H1 (cell line): Measurements from ENCODE around the gene PTPRG. TPM values are rescaled to one million over a fixed set of nuclear protein-coding genes. Genes with fewer than 3 reads are reported as not detected.

Experiments
- CTCF ChIA-PET: fragments of 300-600 bp; sonication (Branson Sonifier 250); formaldehyde crosslinking; loops from one replicate; lab custom pipeline; 2021; ENCODE audit not compliant: partially characterized antibody; lab: Charles Lee
- POLR2A ChIA-PET: fragments of 300-600 bp; sonication (Branson Sonifier 250); formaldehyde crosslinking; loops from one replicate; lab custom pipeline; 2021; ENCODE audit warnings: inconsistent platforms; ENCODE audit not compliant: partially characterized antibody; lab: Charles Lee
- DNase-seq, 2 experiments: peaks; one replicate each; pipeline versions ENCODE4 v3.0.0 to v3.0.0-alpha.2; 2010 to 2022; ENCODE audit warnings: low spot score in 2 of 2, low read depth in 1 of 2, mixed read lengths in 1 of 2
- FAIRE-seq: peaks from 2 replicates; lab custom pipeline; 2011; peaks lifted over from hg19 to GRCh38; lab: Jason Lieb, UNC
- H2AFZ ChIP-seq: 2 replicates; pipeline ENCODE4 v1.8.1; 2012; ENCODE audit warnings: low read length, inconsistent platforms
- H2AK5ac ChIP-seq: 2 replicates; pipeline ENCODE4 v1.6.1; 2013; ENCODE audit warnings: low read depth, low read length
- H2BK120ac ChIP-seq: replicated peaks from 2 replicates; pipeline ENCODE3; 2013; ENCODE audit warnings: low read depth, low read length, inconsistent platforms
- H2BK12ac ChIP-seq: 2 replicates; pipeline ENCODE4 v1.6.1; 2013; ENCODE audit warnings: low read depth, low read length
- H2BK15ac ChIP-seq: 2 replicates; pipeline ENCODE4 v1.6.1; 2013; ENCODE audit warnings: low read length
- H2BK20ac ChIP-seq: 2 replicates; pipeline ENCODE4 v1.6.1; 2013; ENCODE audit warnings: low read length
- H2BK5ac ChIP-seq: 2 replicates; pipeline ENCODE4 v1.6.1; 2013; ENCODE audit warnings: low read depth, low read length
- H3K14ac ChIP-seq: 2 replicates; pipeline ENCODE4 v1.6.1; 2013; ENCODE audit warnings: inconsistent platforms; ENCODE audit not compliant: insufficient read length
- H3K18ac ChIP-seq: 2 replicates; pipeline ENCODE4 v1.6.1; 2013; ENCODE audit warnings: low read length; ENCODE audit errors: extremely low read depth
- H3K23ac ChIP-seq: 2 replicates; pipeline ENCODE4 v1.6.1; 2013; ENCODE audit warnings: inconsistent platforms; ENCODE audit not compliant: insufficient read length
- H3K23me2 ChIP-seq: 2 replicates; pipeline ENCODE4 v1.6.1; 2013; ENCODE audit warnings: low read depth, low read length
- H3K27ac ChIP-seq: 2 replicates; pipeline ENCODE4 v1.6.1; 2011; ENCODE audit warnings: low read depth, low read length, inconsistent platforms
- H3K27me3 ChIP-seq, 4 experiments: replicated peaks in 1 of 4; 1 replicate in 1 of 4; 2 replicates in 3 of 4; pipeline versions ENCODE4 v1.6.1 to v1.8.1; 2011 to 2013; ENCODE audit warnings: low read length in 3 of 4, mild to moderate bottlenecking in 3 of 4, inconsistent platforms in 2 of 4, mixed read lengths in 2 of 4, moderate library complexity in 1 of 4; ENCODE audit not compliant: control insufficient read depth in 3 of 4, insufficient read depth in 3 of 4; ENCODE audit errors: extremely low read depth in 1 of 4
- H3K36me3 ChIP-seq, 4 experiments: 2 replicates each; pipeline versions ENCODE4 v1.6.1 to v1.8.1; 2011 to 2013; ENCODE audit warnings: mild to moderate bottlenecking in 4 of 4, low read length in 3 of 4, moderate library complexity in 2 of 4, control low read depth in 1 of 4, inconsistent platforms in 1 of 4; ENCODE audit not compliant: insufficient read depth in 4 of 4, control insufficient read depth in 2 of 4
- H3K4ac ChIP-seq: replicated peaks from 2 replicates; pipeline ENCODE3; 2013; ENCODE audit warnings: low read length, low read depth, mixed read lengths, inconsistent platforms; ENCODE audit not compliant: insufficient read length
- H3K4me1 ChIP-seq, 4 experiments: replicated peaks in 1 of 4; 1 replicate in 1 of 4; 2 replicates in 3 of 4; pipeline versions ENCODE4 v1.6.1 to v1.8.1; 2011 to 2013; ENCODE audit warnings: low read length in 3 of 4, inconsistent platforms in 2 of 4, mixed read lengths in 1 of 4; ENCODE audit not compliant: insufficient read depth in 4 of 4, control insufficient read depth in 3 of 4
- H3K4me2 ChIP-seq, 2 experiments: 2 replicates each; pipeline versions ENCODE4 v1.6.1 to v1.8.1; 2011 to 2013; ENCODE audit warnings: low read depth in 2 of 2, low read length in 2 of 2, control low read depth in 1 of 2, inconsistent platforms in 1 of 2, mild to moderate bottlenecking in 1 of 2; ENCODE audit not compliant: insufficient read depth in 1 of 2
- H3K4me3 ChIP-seq, 4 experiments: fragments of 200-600, 300-600 bp in 1 of 4; sonication (generic), shearing (Covaris generic), sonication (Bioruptor Twin) in 1 of 4; 2 replicates each; pipeline versions ENCODE4 v1.5.1 to v1.8.1; 2011 to 2016; ENCODE audit warnings: low read length in 4 of 4, low read depth in 3 of 4, control low read depth in 2 of 4, inconsistent platforms in 2 of 4, mild to moderate bottlenecking in 2 of 4, mixed read lengths in 1 of 4, moderate library complexity in 1 of 4; ENCODE audit not compliant: insufficient read depth in 2 of 4; ENCODE audit errors: extremely low read depth in 1 of 4
- H3K56ac ChIP-seq: replicated peaks from 2 replicates; pipeline ENCODE3; 2013; ENCODE audit warnings: low read depth, mild to moderate bottlenecking, mixed read lengths, low read length, inconsistent platforms; ENCODE audit not compliant: insufficient read length
- H3K79me1 ChIP-seq: 2 replicates; pipeline ENCODE4 v1.6.1; 2013; ENCODE audit warnings: low read depth, low read length, control low read depth
- H3K79me2 ChIP-seq, 2 experiments: 2 replicates each; pipeline versions ENCODE4 v1.6.1 to v1.8.1; 2012 to 2013; ENCODE audit warnings: low read length in 2 of 2, mild to moderate bottlenecking in 2 of 2, inconsistent platforms in 1 of 2; ENCODE audit not compliant: insufficient read depth in 2 of 2, control insufficient read depth in 1 of 2
- H3K9ac ChIP-seq, 4 experiments: replicated peaks in 1 of 4; 1 replicate in 1 of 4; 2 replicates in 3 of 4; pipeline versions ENCODE4 v1.6.1 to v1.8.1; 2011 to 2013; ENCODE audit warnings: low read depth in 3 of 4, low read length in 3 of 4, control low read depth in 2 of 4, mild to moderate bottlenecking in 2 of 4, moderate library complexity in 2 of 4, inconsistent platforms in 1 of 4; ENCODE audit errors: extremely low read depth in 1 of 4
- H3K9me3 ChIP-seq, 2 experiments: 2 replicates each; pipeline versions ENCODE4 v1.6.1 to v1.8.1; 2012 to 2013; ENCODE audit warnings: mild to moderate bottlenecking in 2 of 2, moderate library complexity in 2 of 2, control low read depth in 1 of 2, inconsistent platforms in 1 of 2, low read depth in 1 of 2, low read length in 1 of 2, mixed read lengths in 1 of 2; ENCODE audit not compliant: insufficient read depth in 2 of 2
- H4K20me1 ChIP-seq, 2 experiments: replicated peaks in 1 of 2; 2 replicates each; pipeline versions ENCODE3 to v1.8.1; 2011 to 2013; ENCODE audit warnings: inconsistent platforms in 2 of 2, low read length in 2 of 2, mild to moderate bottlenecking in 1 of 2; ENCODE audit not compliant: insufficient read depth in 2 of 2, control insufficient read depth in 1 of 2
- H4K5ac ChIP-seq: 2 replicates; pipeline ENCODE4 v1.6.1; 2013; ENCODE audit warnings: low read length, low read depth, mixed read lengths, inconsistent platforms; ENCODE audit not compliant: insufficient read length
- H4K8ac ChIP-seq: 2 replicates; pipeline ENCODE4 v1.8.0; 2013; ENCODE audit warnings: mild to moderate bottlenecking, moderate library complexity, low read length, inconsistent platforms; ENCODE audit not compliant: insufficient read depth; ENCODE audit errors: extremely low read depth
- H4K91ac ChIP-seq: replicated peaks from 2 replicates; pipeline ENCODE3; 2013; ENCODE audit warnings: low read length, mixed read lengths, inconsistent platforms; ENCODE audit not compliant: insufficient read length
- ATF3 ChIP-seq: IDR thresholded peaks from 2 replicates; pipeline ENCODE4 v1.6.1; 2011; ENCODE audit warnings: low read depth, mild to moderate bottlenecking, low read length; ENCODE audit not compliant: insufficient read depth
- SIN3A ChIP-seq, 2 experiments: IDR thresholded peaks in 1 of 2; conservative IDR thresholded peaks in 1 of 2; 2 replicates each; pipeline ENCODE4 v1.6.1; 2011 to 2012; ENCODE audit warnings: low read length in 2 of 2, improper control_type of control experiment in 1 of 2, low read depth in 1 of 2, mild to moderate bottlenecking in 1 of 2
- WGBS, 2 experiments: shearing (Covaris generic) in 1 of 2; methylation state at CpG; one replicate each; pipeline versions ENCODE4 v1.1.6 to v1.1.7; 2013 to 2015; ENCODE audit warnings: low lambda C conversion rate in 2 of 2, mixed read lengths in 2 of 2, inconsistent platforms in 1 of 2, low coverage in 1 of 2, missing lambda C conversion rate in 1 of 2; ENCODE audit not compliant: insufficient replicate concordance in 2 of 2, insufficient coverage in 1 of 2, insufficient read length in 1 of 2; ENCODE audit errors: extremely low coverage in 1 of 2, missing lambda C conversion rate in 1 of 2; 5-methylcytosine and 5-hydroxymethylcytosine counted together
- polyA plus RNA-seq, 7 experiments: library from polyadenylated mRNA; depleted of rRNA in 3 of 7; stranded (reverse) in 5 of 7; unstranded in 2 of 7; fragments of >200 nt in 5 of 7; fragments of 200-250 nt in 2 of 7; gene quantifications; 1 replicate in 5 of 7; 2 replicates in 1 of 7; 4 replicates in 1 of 7; pipeline versions ENCODE4 v1.2.1 to v1.2.3, GENCODE V29; 2011 to 2013; ENCODE audit warnings: missing spikeins in 2 of 7, mixed read lengths in 2 of 7
- total RNA-seq: library from RNA; stranded (reverse); fragmentation: NEBNext Ultra II Directional; extraction: Animal tissue kit (Norgen Biotek cat#: 25700); gene quantifications from 2 replicates; pipeline ENCODE4 v1.2.1, GENCODE V29; 2021

The PTPRG gene
- total and polyA plus RNA-seq, 2 of the 8 experiments (the other 6 are each of a cell fraction or from before 2014, with no cell fraction given) = 23.3 to 96.2 TPM

- Histone ChIP-seq H3K18ac (no peak overlapping the region), H2BK15ac (no peak overlapping the region), H3K79me1 (peaks cover 3% of the 10 kb centered on the region; the same call in 1 of the 2 replicates), H3K27ac (no peak overlapping the region), H3K27me3 (no peaks in the 10 kb centered on the region), H3K23me2 (no peaks in the 10 kb centered on the region), H2BK5ac (no peak overlapping the region), H3K4ac (no peak overlapping the region), H2BK120ac (no peak overlapping the region), H4K5ac (no peak overlapping the region), H3K4me1 (peaks cover 4 to 15% (median 7%) of the 10 kb centered on the region in 4 experiments; a peak in 5 of 7 replicates), H3K14ac (no peak overlapping the region), H3K9ac (no peak overlapping the region), H4K20me1 (peaks cover 0 to 4% of the 10 kb centered on the region in 2 experiments), H3K9me3 (no peaks in the 10 kb centered on the region), H3K23ac (no peak overlapping the region), H4K91ac (no peak overlapping the region), H4K8ac (no peak overlapping the region), H2AFZ (no peak overlapping the region), H3K4me2 (0 out of 4 replicates have a peak overlapping the region, but pooled peaks of 1 of the 2 experiments have one; percentile 5), H2BK12ac (no peak overlapping the region), H3K56ac (no peak overlapping the region), H2AK5ac (no peak overlapping the region), H3K36me3 (no peaks in the 10 kb centered on the region), H3K4me3 (no peak overlapping the region), H3K79me2 (peaks cover 0 to 84% of the 10 kb centered on the region in 2 experiments), H2BK20ac (no peak overlapping the region)
- TF ChIP-seq SIN3A (conservative IDR thresholded peaks at IDR 0.05 in 1 of 2, IDR thresholded peaks at IDR 0.05 in 1 of 2; ENCODE audit: low read depth in 1 of 2, low read length in 2 of 2) (0 out of 4 replicates have a peak, but pooled peaks of 1 of the 2 experiments have one; percentile 40), ATF3 (no peak)
- POLR2A ChIA-PET = interaction anchor here (0.5 to 2.1 kb wide), 2 partner anchors 19 to 279 kb away, joined by 4 to 5 read pairs; no protein-coding TSS in a partner anchor
- FAIRE-seq (no peak), DNase-seq (no peak)
- 64% methylated on average over 2 of the region's 2 CpGs; no CpG with 5 or more reads in 1 of the 2 experiments for WGBS, 2 experiments
- CTCF ChIA-PET = interaction anchor here (0.7 to 1.4 kb wide), 6 partner anchors 13 to 44 kb away, joined by 3 to 5 read pairs (median 4); no protein-coding TSS in a partner anchor
These were observed 329.2 kb downstream of the PTPRG start for GRCh38 chr3:61890586-61890985.
